ENCODE measurements around the gene FUT4. TPM values are rescaled to one million over a fixed set of nuclear protein-coding genes. Genes with fewer than 3 reads are reported as not detected.

FUT4 gene
- total RNA-seq, 2 experiments from 2014 or later = 1.2 to 1.5 TPM

DNA sequence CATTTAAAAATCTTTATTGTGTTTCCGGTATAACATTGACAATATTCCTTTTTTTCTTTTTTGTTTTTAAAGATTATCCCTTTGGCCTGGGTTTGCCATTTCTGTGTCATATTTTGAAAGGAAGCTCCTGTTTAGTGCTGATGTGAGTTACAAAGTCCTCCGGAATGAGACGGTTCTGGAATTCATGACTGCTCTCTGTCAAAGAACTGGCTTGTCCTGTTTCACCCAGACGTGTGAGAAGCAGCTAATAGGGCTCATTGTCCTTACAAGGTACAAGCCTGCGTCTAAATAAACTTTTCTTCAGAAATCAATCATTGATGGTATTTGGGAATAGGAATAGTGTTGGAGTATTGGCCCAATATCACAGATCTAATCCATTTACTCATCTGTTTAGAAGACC is 43.3 kb downstream of the FUT4 start:
- TF ChIP-seq, protein P1, sequence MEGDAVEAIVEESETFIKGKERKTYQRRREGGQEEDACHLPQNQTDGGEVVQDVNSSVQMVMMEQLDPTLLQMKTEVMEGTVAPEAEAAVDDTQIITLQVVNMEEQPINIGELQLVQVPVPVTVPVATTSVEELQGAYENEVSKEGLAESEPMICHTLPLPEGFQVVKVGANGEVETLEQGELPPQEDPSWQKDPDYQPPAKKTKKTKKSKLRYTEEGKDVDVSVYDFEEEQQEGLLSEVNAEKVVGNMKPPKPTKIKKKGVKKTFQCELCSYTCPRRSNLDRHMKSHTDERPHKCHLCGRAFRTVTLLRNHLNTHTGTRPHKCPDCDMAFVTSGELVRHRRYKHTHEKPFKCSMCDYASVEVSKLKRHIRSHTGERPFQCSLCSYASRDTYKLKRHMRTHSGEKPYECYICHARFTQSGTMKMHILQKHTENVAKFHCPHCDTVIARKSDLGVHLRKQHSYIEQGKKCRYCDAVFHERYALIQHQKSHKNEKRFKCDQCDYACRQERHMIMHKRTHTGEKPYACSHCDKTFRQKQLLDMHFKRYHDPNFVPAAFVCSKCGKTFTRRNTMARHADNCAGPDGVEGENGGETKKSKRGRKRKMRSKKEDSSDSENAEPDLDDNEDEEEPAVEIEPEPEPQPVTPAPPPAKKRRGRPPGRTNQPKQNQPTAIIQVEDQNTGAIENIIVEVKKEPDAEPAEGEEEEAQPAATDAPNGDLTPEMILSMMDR (conservative IDR thresholded peaks at IDR 0.05; ENCODE audit: low read length) = no peak
- no peak for TF ChIP-seq EZH2phosphoT487 (IDR thresholded peaks at IDR 0.05; ENCODE audit: borderline replicate concordance, low read depth, low read length)
- no TSS peak for BruUV-seq (replicated peaks)

DNA sequence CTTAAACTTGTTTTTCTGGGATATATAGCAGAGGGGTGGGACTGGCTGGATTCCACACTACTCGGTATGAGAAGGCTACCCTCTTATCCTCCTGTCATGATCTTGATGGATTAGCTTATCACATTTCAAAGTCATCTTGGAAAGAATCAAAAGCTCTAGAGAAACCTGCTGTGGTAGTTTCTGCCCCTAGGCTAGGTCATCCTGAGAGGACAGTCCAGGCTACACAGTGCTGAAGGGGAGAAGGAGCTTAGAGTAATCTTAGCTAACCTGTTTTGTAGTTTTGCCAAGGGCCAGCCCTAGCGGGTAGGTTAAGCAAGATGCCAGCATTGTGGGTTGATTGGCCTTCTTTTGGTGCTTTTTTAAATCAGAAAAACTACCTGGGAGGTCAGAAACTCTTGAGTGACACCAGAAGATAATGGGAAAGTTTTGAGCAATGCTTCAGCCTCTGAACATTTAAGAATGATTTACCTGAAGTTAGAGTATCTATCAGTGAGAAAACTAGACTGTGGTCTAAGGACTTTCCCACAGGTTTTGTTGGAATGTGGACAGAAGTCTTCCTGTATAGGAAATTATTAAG is 44.7 kb downstream of the FUT4 start:
- TF ChIP-seq EZH2phosphoT487 (IDR thresholded peaks at IDR 0.05; ENCODE audit: borderline replicate concordance, low read depth, low read length) = no peak
- TF ChIP-seq, protein P1 (conservative IDR thresholded peaks at IDR 0.05; ENCODE audit: low read length) = no peak
- H3K4me1 ChIP-seq (ENCODE audit: insufficient read depth, low read length, poor library complexity, severe bottlenecking) = no peaks in the 10 kb centered on the region
- H3K79me2 ChIP-seq (ENCODE audit: insufficient read depth, low read depth, low read length) = no peaks in the 10 kb centered on the region
- no TSS peak for BruUV-seq (replicated peaks)
- no peak overlapping the region for H3K4me3 ChIP-seq (ENCODE audit: low read depth, low read length, poor library complexity, severe bottlenecking)
- CTCF ChIA-PET (ENCODE audit: unreplicated experiment) = interaction anchor here (0.5 to 0.6 kb wide), 2 partner anchors 237 to 283 kb away, joined by 3 read pairs; no protein-coding TSS in a partner anchor
- POLR2A ChIA-PET = interaction anchor here (0.5 to 3.1 kb wide), 6 partner anchors 9 to 71 kb away, joined by 3 to 15 read pairs (median 8); no protein-coding TSS in a partner anchor
- H3K9me2 ChIP-seq (ENCODE audit: insufficient read depth, low read length) = no peaks in the 10 kb centered on the region
- H4K20me1 ChIP-seq (ENCODE audit: insufficient read depth, low read length) = no peaks in the 10 kb centered on the region
- H3K27ac ChIP-seq (ENCODE audit: low read depth, low read length, poor library complexity, severe bottlenecking) = no peak overlapping the region
- intact Hi-C loops (cut with micrococcal nuclease; ENCODE audit: unreplicated experiment) = no loop called here
- no peak overlapping the region for H3K4me2 ChIP-seq (ENCODE audit: low read length)
- no peak for DNase-seq (ENCODE audit: low spot score)
- H2AFZ ChIP-seq (ENCODE audit: low read length) = no peak overlapping the region
- H3K9me3 ChIP-seq (ENCODE audit: low read length) = no peaks in the 10 kb centered on the region
- no peaks in the 10 kb centered on the region for H3K36me3 ChIP-seq (ENCODE audit: insufficient read depth, low read length)

More for the DNA sequence above, 43.3 kb downstream of the FUT4 start:
- no peak overlapping the region for H2AFZ ChIP-seq (ENCODE audit: low read length)
- CTCF ChIA-PET (ENCODE audit: unreplicated experiment) = no interaction called here
- no peaks in the 10 kb centered on the region for H3K4me1 ChIP-seq (ENCODE audit: insufficient read depth, low read length, poor library complexity, severe bottlenecking)
- intact Hi-C loops (cut with micrococcal nuclease; ENCODE audit: unreplicated experiment) = no loop called here
- POLR2A ChIA-PET = interaction anchor here (1.1 to 3.1 kb wide), 3 partner anchors 10 to 13 kb away, joined by 3 to 15 read pairs (median 10); no protein-coding TSS in a partner anchor
- no peaks in the 10 kb centered on the region for H3K79me2 ChIP-seq (ENCODE audit: insufficient read depth, low read depth, low read length)
- no peaks in the 10 kb centered on the region for H4K20me1 ChIP-seq (ENCODE audit: insufficient read depth, low read length)
- no peak for DNase-seq (ENCODE audit: low spot score)
- H3K9me2 ChIP-seq (ENCODE audit: insufficient read depth, low read length) = no peaks in the 10 kb centered on the region
- no peaks in the 10 kb centered on the region for H3K9me3 ChIP-seq (ENCODE audit: low read length)
- no peak overlapping the region for H3K27ac ChIP-seq (ENCODE audit: low read depth, low read length, poor library complexity, severe bottlenecking)
- H3K36me3 ChIP-seq (ENCODE audit: insufficient read depth, low read length) = no peaks in the 10 kb centered on the region
- no peak overlapping the region for H3K4me2 ChIP-seq (ENCODE audit: low read length)
- H3K4me3 ChIP-seq (ENCODE audit: low read depth, low read length, poor library complexity, severe bottlenecking) = no peak overlapping the region

GRCh38 chr11:94590352-94591041 is 46.8 kb downstream of the FUT4 start:
- no peak overlapping the region for H3K4me3 ChIP-seq (ENCODE audit: low read depth, low read length, poor library complexity, severe bottlenecking)

More at GRCh38 chr11:94590352-94591041, 46.8 kb downstream of the FUT4 start:
- ChIA-PET POLR2A (interaction anchor here (1.1 to 3.0 kb wide), 2 partner anchors 11 to 13 kb away, joined by 3 to 11 read pairs; no protein-coding TSS in a partner anchor), CTCF (ENCODE audit: unreplicated experiment) (no interaction called here)
- TF ChIP-seq, protein P1 (conservative IDR thresholded peaks at IDR 0.05; ENCODE audit: low read length) = no peak
- no peak for TF ChIP-seq EZH2phosphoT487 (IDR thresholded peaks at IDR 0.05; ENCODE audit: borderline replicate concordance, low read depth, low read length)
- intact Hi-C loops (cut with micrococcal nuclease; ENCODE audit: unreplicated experiment) = no loop called here
- DNase-seq (ENCODE audit: low spot score) = no peak
- Histone ChIP-seq H4K20me1 (ENCODE audit: insufficient read depth, low read length) (no peaks in the 10 kb centered on the region), H3K27ac (ENCODE audit: low read depth, low read length, poor library complexity, severe bottlenecking) (no peak overlapping the region), H2AFZ (ENCODE audit: low read length) (no peak overlapping the region), H3K36me3 (ENCODE audit: insufficient read depth, low read length) (no peaks in the 10 kb centered on the region), H3K9me3 (ENCODE audit: low read length) (no peaks in the 10 kb centered on the region), H3K79me2 (ENCODE audit: insufficient read depth, low read depth, low read length) (no peaks in the 10 kb centered on the region), H3K4me2 (ENCODE audit: low read length) (no peak overlapping the region), H3K9me2 (ENCODE audit: insufficient read depth, low read length) (no peaks in the 10 kb centered on the region), H3K4me1 (ENCODE audit: insufficient read depth, low read length, poor library complexity, severe bottlenecking) (peaks cover 10% of the 10 kb centered on the region)
- no TSS peak for BruUV-seq (replicated peaks)

All from OCI-LY7 (cell line).